GM12878 (cell line): ENCODE measurements around the gene TMEM9B. TPM values are rescaled to one million over a fixed set of nuclear protein-coding genes. Genes with fewer than 3 reads are reported as not detected.

Experiments
- ATAC-seq: fragments of 200-7000 bp; cut with Tn5 transposase; 3 replicates; pipeline ENCODE4 v1.9.1; 2020; ENCODE audit warnings: mild to moderate bottlenecking, moderate library complexity
- BruUV-seq: library from RNA; stranded (reverse); fragments of 400-500 nt; replicated peaks from 2 replicates; lab custom pipeline; 2021; lab: Mats Ljungman, UMichigan
- CTCF ChIA-PET: fragments of 300-600 bp; sonication (Branson Sonifier 250); formaldehyde crosslinking; extraction: SDS; loops from one replicate; lab custom pipeline; 2021; ENCODE audit warnings: inconsistent platforms; lab: Yijun Ruan, JAX
- POLR2A ChIA-PET: fragments of 350-600 bp; formaldehyde crosslinking; extraction: SDS; loops from one replicate; lab custom pipeline; 2021; ENCODE audit warnings: inconsistent platforms; lab: Charles Lee
- RAD21 ChIA-PET: fragments of 300-600 bp; sonication (Branson Sonifier 250); formaldehyde crosslinking; loops from one replicate; lab custom pipeline; 2023; ENCODE audit warnings: antibody characterized with exemption; ENCODE audit not compliant: unreplicated experiment; lab: Charles Lee
- SMC1A ChIA-PET: fragments of 300-600 bp; sonication (Branson Sonifier 250); formaldehyde crosslinking; loops from one replicate; lab custom pipeline; 2023; ENCODE audit not compliant: unreplicated experiment, uncharacterized antibody; lab: Charles Lee
- DNase-seq: peaks from one replicate; pipeline ENCODE4 v3.0.0-alpha.2; 2011; ENCODE audit warnings: low read depth, low spot score
- FAIRE-seq: peaks from 3 replicates; lab custom pipeline; 2011; peaks lifted over from hg19 to GRCh38; lab: Jason Lieb, UNC
- H2AFZ ChIP-seq: 2 replicates; pipeline ENCODE4 v1.6.0; 2011; ENCODE audit warnings: low read depth, low read length, control low read depth; ENCODE audit not compliant: control insufficient read depth
- H3K27ac ChIP-seq: 2 replicates; pipeline ENCODE4 v1.5.1; 2011; ENCODE audit warnings: control low read depth; ENCODE audit not compliant: control insufficient read depth, insufficient read depth
- H3K27me3 ChIP-seq, 2 experiments: replicated peaks in 1 of 2; 2 replicates each; pipeline versions ENCODE4 v1.6.0 to v1.6.1; 2011; ENCODE audit warnings: low read length in 1 of 2; ENCODE audit not compliant: control insufficient read depth in 2 of 2, insufficient read depth in 2 of 2
- H3K36me3 ChIP-seq, 2 experiments: 2 replicates each; pipeline ENCODE4 v1.5.1; 2011; ENCODE audit warnings: low read length in 1 of 2; ENCODE audit not compliant: control insufficient read depth in 2 of 2, insufficient read depth in 2 of 2
- H3K4me1 ChIP-seq: 2 replicates; pipeline ENCODE4 v1.6.1; 2011; ENCODE audit warnings: mild to moderate bottlenecking, low read length, moderate library complexity, mixed read lengths; ENCODE audit not compliant: control insufficient read depth, insufficient read depth
- H3K4me2 ChIP-seq: 2 replicates; pipeline ENCODE4 v1.6.0; 2011; ENCODE audit warnings: control low read depth; ENCODE audit not compliant: control insufficient read depth, insufficient read depth
- H3K4me3 ChIP-seq: fragments of 200-600 bp; sonication (generic); 2 replicates; pipeline ENCODE4 v1.5.1; 2016
- H3K79me2 ChIP-seq: 2 replicates; pipeline ENCODE4 v1.6.0; 2011; ENCODE audit warnings: low read length; ENCODE audit not compliant: control insufficient read depth, insufficient read depth
- H3K9ac ChIP-seq: 2 replicates; pipeline ENCODE4 v1.8.0; 2011; ENCODE audit warnings: low read length, control low read depth, mixed read lengths; ENCODE audit not compliant: control insufficient read depth, insufficient read depth
- H3K9me3 ChIP-seq: replicated peaks from 3 replicates; pipeline ENCODE4 v1.5.1; 2011; ENCODE audit warnings: mild to moderate bottlenecking, low read length; ENCODE audit not compliant: control insufficient read depth, insufficient read depth
- H4K20me1 ChIP-seq: 2 replicates; pipeline ENCODE4 v1.6.0; 2011; ENCODE audit not compliant: control insufficient read depth, insufficient read depth
- ATF7 ChIP-seq: fragments of 450-650 bp; IDR thresholded peaks from 2 replicates; pipeline ENCODE4 v1.6.1; 2016; ENCODE audit warnings: low read depth, mild to moderate bottlenecking
- CBX3 ChIP-seq: fragments of 200-600 bp; sonication (generic); IDR thresholded peaks from 2 replicates; pipeline ENCODE4 v1.6.1; 2016; ENCODE audit warnings: low read depth, borderline replicate concordance
- CTCF ChIP-seq, 3 experiments: IDR thresholded peaks in 2 of 3; conservative IDR thresholded peaks in 1 of 3; 2 replicates each; pipeline ENCODE4 v1.5.1; 2011; ENCODE audit warnings: low read depth in 3 of 3, low read length in 3 of 3, mild to moderate bottlenecking in 3 of 3, control low read depth in 2 of 3, moderate library complexity in 2 of 3, inconsistent platforms in 1 of 3, mixed read lengths in 1 of 3; ENCODE audit not compliant: control insufficient read depth in 2 of 3, insufficient read depth in 1 of 3; ENCODE audit errors: extremely low read depth in 1 of 3
- ETV6 ChIP-seq, 2 experiments: fragments of 450-650 bp in 1 of 2; IDR thresholded peaks in 1 of 2; conservative IDR thresholded peaks in 1 of 2; 2 replicates each; pipeline ENCODE4 v1.6.1; 2014; ENCODE audit warnings: antibody characterized with exemption in 1 of 2, borderline replicate concordance in 1 of 2, low read depth in 1 of 2, mild to moderate bottlenecking in 1 of 2, moderate library complexity in 1 of 2
- GABPA ChIP-seq: IDR thresholded peaks from 2 replicates; pipeline ENCODE4 v1.6.1; 2014; ENCODE audit warnings: antibody characterized with exemption, low read depth, mild to moderate bottlenecking, inconsistent platforms
- NBN ChIP-seq: fragments of 450-650 bp; IDR thresholded peaks from 2 replicates; pipeline ENCODE4 v1.6.1; 2016
- NKRF ChIP-seq: fragments of 450-650 bp; conservative IDR thresholded peaks from 2 replicates; pipeline ENCODE4 v1.6.1; 2017; ENCODE audit warnings: mild to moderate bottlenecking, moderate library complexity
- POU2F2 ChIP-seq: IDR thresholded peaks from 3 replicates; pipeline ENCODE4 v1.6.1; 2011; ENCODE audit warnings: low read depth, mild to moderate bottlenecking, low read length, borderline replicate concordance
- RAD21 ChIP-seq: IDR thresholded peaks from 2 replicates; pipeline ENCODE4 v1.6.1; 2011; ENCODE audit warnings: mild to moderate bottlenecking, low read depth, low read length, moderate library complexity; ENCODE audit not compliant: insufficient read depth
- RAD51 ChIP-seq: fragments of 450-650 bp; IDR thresholded peaks from 2 replicates; pipeline ENCODE4 v1.6.1; 2016; ENCODE audit warnings: moderate library complexity, mild to moderate bottlenecking, inconsistent platforms
- RB1 ChIP-seq: fragments of 450-650 bp; formaldehyde crosslinking; IDR thresholded peaks from 2 replicates; pipeline ENCODE4 v1.6.1; 2017; ENCODE audit warnings: mild to moderate bottlenecking, borderline replicate concordance
- RELA ChIP-seq: fragments of 450-650 bp; IDR thresholded peaks from 2 replicates; pipeline ENCODE4 v1.8.0; 2014; ENCODE audit warnings: borderline replicate concordance; ENCODE audit not compliant: partially characterized antibody
- SKIL ChIP-seq: fragments of 450-650 bp; IDR thresholded peaks from 2 replicates; pipeline ENCODE4 v1.6.1; 2017; ENCODE audit warnings: mild to moderate bottlenecking, low read depth, inconsistent platforms; ENCODE audit not compliant: poor library complexity, severe bottlenecking
- SMARCA5 ChIP-seq: fragments of 450-650 bp; IDR thresholded peaks from 2 replicates; pipeline ENCODE4 v1.6.1; 2017; ENCODE audit warnings: mild to moderate bottlenecking
- SMC3 ChIP-seq: IDR thresholded peaks from 2 replicates; pipeline ENCODE4 v1.6.1; 2011; ENCODE audit warnings: low read length, improper control_type of control experiment, borderline replicate concordance
- ZSCAN29 ChIP-seq: fragments of 450-650 bp; IDR thresholded peaks from 2 replicates; pipeline ENCODE4 v1.6.1; 2017; ENCODE audit warnings: mild to moderate bottlenecking, moderate library complexity
- WGBS: methylation state at CpG from one replicate; pipeline ENCODE4 v1.1.6; 2016; ENCODE audit warnings: low lambda C conversion rate; ENCODE audit not compliant: insufficient replicate concordance, insufficient coverage; ENCODE audit errors: missing lambda C conversion rate; 5-methylcytosine and 5-hydroxymethylcytosine counted together
- in situ Hi-C: fragments of 300-500 bp; cut with MboI; formaldehyde crosslinking; loops from 9 replicates; pipeline ENCODE4 v1.14.3; 2018; ENCODE audit warnings: mixed read lengths
- intact Hi-C: fragments of 100-400 bp; cut with micrococcal nuclease; formaldehyde crosslinking; loops from one replicate; pipeline ENCODE4 v1.14.2; 2022; ENCODE audit not compliant: unreplicated experiment
- polyA plus RNA-seq, 11 experiments: library from polyadenylated mRNA; depleted of rRNA in 4 of 11; unstranded in 6 of 11; stranded (reverse) in 5 of 11; fragments of >200 nt; fragmentation: Nextera tagmentation in 4 of 11; fragmentation: Illumina TruSeq in 1 of 11; extraction: Ambion mirVana in 4 of 11; extraction: Trizol in 1 of 11; gene quantifications; 1 replicate in 1 of 11; 2 replicates in 10 of 11; pipeline versions ENCODE4 v1.2.1 to v1.2.3, GENCODE V29; 2011 to 2016; ENCODE audit warnings: inconsistent platforms in 2 of 11, missing spikeins in 2 of 11, low read depth in 1 of 11
- total RNA-seq, 4 experiments: library from RNA; depleted of rRNA in 3 of 4; stranded (reverse); fragments of >200 nt in 3 of 4; fragmentation: Illumina TruSeq in 1 of 4; extraction: Trizol in 1 of 4; gene quantifications; 2 replicates each; pipeline versions ENCODE4 v1.2.1 to v1.2.3, GENCODE V29; 2013 to 2021

The TMEM9B gene
- total and polyA plus RNA-seq, 10 of the 15 experiments (the other 5 are each of a cell fraction or from before 2014, with no cell fraction given): 11.5 to 54.0 (median 30.0) TPM

- Histone ChIP-seq H3K79me2 (peaks cover 8% of the 10 kb centered on the region), H3K9me3 (no peaks in the 10 kb centered on the region), H3K27ac (peak overlapping the region; percentile 43), H3K36me3 (peaks cover 0 to 19% of the 10 kb centered on the region in 2 experiments; a peak in 3 of 4 replicates), H2AFZ (peak overlapping the region; percentile 82), H3K4me1 (peaks cover 16% of the 10 kb centered on the region), H3K4me2 (peak overlapping the region; percentile 91), H3K4me3 (peak overlapping the region; percentile 23; the same call in 1 of the 2 replicates), H3K27me3 (no peaks in the 10 kb centered on the region; a peak in 1 of 4 replicates), H4K20me1 (no peaks in the 10 kb centered on the region), H3K9ac (peak overlapping the region; percentile 49)
- in situ Hi-C loops: no loop called here
- no peak for DNase-seq
- SMC1A ChIA-PET: interaction anchor here (0.8 to 2.8 kb wide), 9 partner anchors 23 to 216 kb away, joined by 3 to 77 read pairs (median 3); partner anchors contain the start of gene ASCL3
- POLR2A ChIA-PET: interaction anchor here (1.0 kb wide), 1 partner anchor 46 kb away, joined by 5 read pairs; no protein-coding TSS in a partner anchor
- no peak for FAIRE-seq
- CTCF ChIA-PET: interaction anchor here (0.6 to 6.9 kb wide), 27 partner anchors 9 to 1395 kb away, joined by 3 to 196 read pairs (median 4); partner anchors contain the start of genes ASCL3, TMEM9B and ZNF143
- peak; percentile 50 for ATAC-seq
- RAD21 ChIA-PET: interaction anchor here (0.7 to 5.8 kb wide), 9 partner anchors 25 to 593 kb away, joined by 3 to 97 read pairs (median 4); a partner anchor contains a TSS
- 2% methylated on average over 9 of the region's 9 CpGs for whole genome bisulfite sequencing
- BruUV-seq: TSS peak; percentile 15
- intact Hi-C loops: loop anchor here (1.0 to 5.0 kb wide), 4 partner anchors 45 to 227 kb away; no protein-coding TSS in a partner anchor
- TF ChIP-seq GABPA: no peak
- 0 out of 2 replicates have a peak, but pooled peaks have one; percentile 37 for TF ChIP-seq SMARCA5
- TF ChIP-seq POU2F2: peak; percentile 45; the same call in 1 of the 3 replicates
- 0 out of 4 replicates have a peak, but pooled peaks of 1 of the 2 experiments have one; percentile 30 for TF ChIP-seq ETV6 (conservative IDR thresholded peaks at IDR 0.05 in 1 of 2, IDR thresholded peaks at IDR 0.05 in 1 of 2; ENCODE audit: borderline replicate concordance in 1 of 2, low read depth in 1 of 2)
- peak; percentile 80 to 83 (median 83) for TF ChIP-seq CTCF (IDR thresholded peaks at IDR 0.05 in 2 of 3, conservative IDR thresholded peaks at IDR 0.05 in 1 of 3; ENCODE audit: control insufficient read depth in 2 of 3, extremely low read depth in 1 of 3, insufficient read depth in 1 of 3, low read depth in 3 of 3, low read length in 3 of 3)
- peak; percentile 75 for TF ChIP-seq SMC3
- TF ChIP-seq NKRF: 0 out of 2 replicates have a peak, but pooled peaks have one; percentile 35
- no peak for TF ChIP-seq NBN
- no peak for TF ChIP-seq CBX3
- TF ChIP-seq RAD21: peak; percentile 84
- TF ChIP-seq ATF7: peak; percentile 85
- TF ChIP-seq ZSCAN29: no peak
- peak; percentile 32 for TF ChIP-seq RELA
- TF ChIP-seq RB1: peak; percentile 44; the same call in 1 of the 2 replicates
- peak; percentile 18; the same call in 1 of the 2 replicates for TF ChIP-seq RAD51
- TF ChIP-seq SKIL: peak; percentile 30
Observed at GRCh38 chr11:8913961-8914660, 50.1 kb downstream of the TMEM9B start.
